ENCODE data around the gene CHST8. TPM values are rescaled to one million over a fixed set of nuclear protein-coding genes. Genes with fewer than 3 reads are reported as not detected.

The CHST8 gene
- total RNA-seq, 1 experiment from 2014 or later: not detected

DNA sequence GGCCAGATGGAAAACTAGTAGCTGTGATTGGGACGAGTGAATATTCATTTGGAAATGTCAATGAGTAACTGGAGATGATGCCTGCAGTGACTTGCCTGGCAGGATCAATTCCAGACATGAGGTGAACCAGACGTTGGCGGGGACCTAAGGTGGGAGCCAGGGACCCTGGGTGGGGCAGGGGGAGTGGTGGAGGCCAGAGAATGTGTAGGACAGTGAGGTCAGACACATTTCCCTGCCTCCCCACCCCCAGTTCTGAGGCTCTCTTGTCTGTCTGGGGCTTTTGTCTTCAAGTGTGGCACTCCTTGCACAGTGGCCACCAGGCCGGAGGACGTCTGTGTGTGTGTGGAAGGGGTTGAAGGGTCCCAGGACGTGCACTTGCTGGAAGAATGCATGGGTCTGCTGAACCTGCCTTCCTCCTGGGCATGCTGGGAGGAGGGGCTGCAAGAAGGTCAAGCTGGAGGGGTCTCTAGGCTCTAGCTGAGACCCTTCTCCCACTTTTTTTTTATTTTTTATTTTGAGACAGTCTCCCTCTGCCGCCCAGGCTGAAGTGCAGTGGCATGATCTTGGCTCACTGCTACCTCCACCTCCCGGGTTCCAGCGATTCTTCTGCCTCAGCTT is 51.6 kb downstream of the CHST8 start:
- no peak for DNase-seq (ENCODE audit: low spot score)

DNA sequence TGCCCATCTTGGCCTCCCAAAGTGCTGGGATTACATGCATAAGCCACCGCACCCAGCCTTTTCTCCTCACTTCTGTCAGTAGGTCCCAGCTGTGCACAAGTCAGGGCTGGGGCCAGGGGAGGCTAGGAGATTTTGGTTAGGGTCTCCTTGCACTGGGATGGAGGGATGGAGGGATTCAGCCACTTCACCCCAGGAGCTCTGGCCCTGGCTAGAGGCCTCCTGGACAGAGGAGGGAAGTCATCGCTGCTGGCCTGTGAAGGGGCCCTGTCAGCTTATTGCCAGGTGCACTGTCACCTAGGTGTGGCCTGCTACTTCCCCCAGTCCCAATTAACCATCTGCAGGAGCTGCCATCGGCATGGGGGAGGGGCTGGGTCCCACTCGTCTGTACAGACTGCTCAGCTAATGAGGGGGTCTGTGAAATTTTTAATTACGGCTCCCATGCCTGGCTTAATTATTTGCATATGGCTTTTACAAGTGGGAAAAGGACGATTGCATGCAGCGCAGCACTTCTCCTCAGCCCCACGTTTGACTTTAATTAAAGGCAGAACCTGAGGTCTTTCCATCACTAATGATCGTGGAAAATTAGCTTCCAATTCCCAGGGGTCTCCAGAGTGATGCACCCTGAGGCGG is 52.4 kb downstream of the CHST8 start:
- no peak for DNase-seq (ENCODE audit: low spot score)

DNA sequence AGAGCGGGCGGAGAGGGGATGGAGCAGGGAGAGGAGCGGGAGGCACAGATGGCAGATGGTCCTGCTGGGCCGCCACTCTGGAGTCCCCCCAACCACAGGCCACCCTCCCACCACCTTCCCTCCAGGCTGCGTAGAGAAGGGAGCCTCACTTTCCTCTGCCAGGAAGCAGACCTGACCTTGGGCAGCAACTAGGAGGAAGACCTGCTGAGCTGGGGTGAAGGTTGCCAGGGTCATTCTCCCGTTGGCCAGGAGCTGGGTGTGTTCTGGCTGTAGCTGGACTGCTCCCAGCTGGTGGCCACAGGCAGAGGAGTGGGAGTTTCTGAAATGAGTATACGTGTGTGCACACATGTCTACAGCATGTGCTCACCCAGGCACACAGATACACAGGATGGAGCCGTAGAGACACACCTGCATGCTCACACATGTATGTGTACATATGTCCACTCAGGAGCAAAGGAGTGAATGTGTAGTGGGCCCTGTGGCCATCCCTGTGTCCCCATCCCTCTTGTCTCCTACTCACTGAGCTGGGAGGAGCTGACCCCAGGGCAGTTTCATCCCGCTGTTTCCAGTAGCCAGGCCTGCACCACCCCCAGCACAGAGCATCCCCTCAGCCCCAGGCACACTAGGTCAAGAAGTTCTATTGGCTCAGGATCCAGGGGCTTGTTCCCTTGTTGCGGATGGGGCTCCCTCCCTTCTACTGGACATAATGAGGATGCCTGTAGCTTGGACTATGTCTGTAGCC is 53.0 kb downstream of the CHST8 start:
- DNase-seq (ENCODE audit: low spot score): no peak

DNA sequence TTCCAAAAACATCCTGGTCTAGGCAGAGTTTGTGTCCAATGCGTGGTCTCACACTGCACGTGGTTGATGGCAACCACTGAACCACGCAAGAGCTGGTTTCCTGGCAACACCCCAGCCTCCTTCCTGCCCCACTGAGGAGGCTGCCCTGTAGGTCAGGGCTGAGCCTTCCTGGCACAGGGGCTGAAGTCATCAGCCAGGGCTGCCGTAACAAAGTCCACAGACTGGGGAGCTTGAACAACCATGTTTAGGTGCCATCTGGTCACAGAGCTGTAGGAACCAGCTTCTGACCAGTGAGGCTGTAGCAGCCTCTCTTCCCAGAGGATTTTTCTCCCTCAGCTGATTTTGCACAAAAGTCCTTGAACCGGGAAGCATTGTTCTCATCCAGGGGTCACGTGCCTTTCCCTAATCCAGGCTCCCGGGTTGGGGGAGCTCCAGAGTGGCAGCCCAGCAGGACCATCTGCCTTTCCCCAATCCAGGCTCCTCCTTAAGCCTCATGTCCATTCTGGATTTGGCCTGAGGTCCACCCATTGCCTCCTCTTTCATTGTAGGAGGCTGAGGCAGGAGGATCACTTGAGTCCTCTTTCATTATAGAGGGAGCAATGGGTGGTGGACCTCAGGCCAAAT is 53.9 kb downstream of the CHST8 start:
- DNase-seq (ENCODE audit: low spot score): no peak

DNA sequence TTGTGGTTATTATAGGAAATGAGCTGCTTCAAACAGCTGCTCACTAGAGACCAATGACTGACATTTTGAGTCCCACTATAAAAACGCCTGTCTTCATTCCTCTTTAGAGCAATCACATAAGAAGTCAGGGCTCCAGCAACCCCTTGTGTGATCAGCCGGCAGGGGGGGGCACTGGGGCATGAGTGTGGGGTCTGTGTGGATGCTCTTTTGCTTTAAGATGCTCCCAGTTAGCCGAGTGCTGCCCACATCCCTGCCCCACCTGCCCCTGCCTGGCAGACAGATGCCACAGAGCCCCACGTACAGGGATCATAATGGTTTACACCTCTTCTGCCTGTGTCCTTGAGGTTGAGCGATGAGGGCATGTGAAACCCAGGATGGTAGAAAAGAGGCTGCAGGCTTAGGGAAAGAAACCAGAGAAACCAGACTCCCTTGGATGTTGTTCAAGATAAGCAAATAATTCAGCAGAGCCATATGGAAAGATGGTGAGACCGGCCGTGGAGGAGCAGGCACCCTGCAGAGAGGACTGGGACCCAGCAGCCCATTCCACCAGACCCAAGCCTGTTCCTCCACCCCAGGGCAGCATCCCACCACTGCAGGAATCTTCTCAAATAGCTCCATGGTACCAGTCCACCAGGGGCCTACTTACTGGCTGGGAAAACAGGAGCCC is 55.4 kb downstream of the CHST8 start:
- no peak for DNase-seq (ENCODE audit: low spot score)

DNA sequence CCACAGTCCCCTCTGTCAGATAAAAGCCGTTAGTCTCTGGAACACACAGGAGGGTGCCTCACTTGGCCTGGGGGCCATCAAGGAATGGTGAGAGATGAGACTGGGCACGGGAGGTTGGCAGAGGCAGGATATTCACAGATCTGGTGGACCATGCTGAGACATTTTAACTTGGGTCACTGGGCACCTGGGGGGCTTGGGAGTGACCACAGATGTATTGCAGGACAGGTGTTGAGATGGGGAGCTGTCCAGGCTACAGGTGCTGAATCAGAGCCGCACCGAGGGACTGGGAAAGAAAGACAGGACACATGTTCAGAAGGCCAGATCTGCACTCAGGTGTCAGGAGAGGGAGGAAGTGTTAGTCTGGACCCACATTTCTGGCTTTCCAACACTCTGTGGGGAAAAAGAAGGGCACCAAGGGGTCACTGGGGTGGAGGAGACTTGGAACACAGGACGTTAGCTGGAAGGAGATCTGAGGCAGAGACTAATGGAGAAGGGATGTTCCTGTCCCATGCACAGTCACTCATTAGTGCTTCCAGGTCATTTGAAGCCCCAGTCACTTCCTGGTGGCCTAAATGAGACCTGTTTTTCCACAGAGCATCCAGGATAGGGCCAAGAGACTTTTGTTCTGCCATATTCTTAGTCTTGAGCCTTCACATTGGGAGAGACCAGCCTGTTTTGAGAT is 56.1 kb downstream of the CHST8 start:
- DNase-seq (ENCODE audit: low spot score): peak; percentile 27

DNA sequence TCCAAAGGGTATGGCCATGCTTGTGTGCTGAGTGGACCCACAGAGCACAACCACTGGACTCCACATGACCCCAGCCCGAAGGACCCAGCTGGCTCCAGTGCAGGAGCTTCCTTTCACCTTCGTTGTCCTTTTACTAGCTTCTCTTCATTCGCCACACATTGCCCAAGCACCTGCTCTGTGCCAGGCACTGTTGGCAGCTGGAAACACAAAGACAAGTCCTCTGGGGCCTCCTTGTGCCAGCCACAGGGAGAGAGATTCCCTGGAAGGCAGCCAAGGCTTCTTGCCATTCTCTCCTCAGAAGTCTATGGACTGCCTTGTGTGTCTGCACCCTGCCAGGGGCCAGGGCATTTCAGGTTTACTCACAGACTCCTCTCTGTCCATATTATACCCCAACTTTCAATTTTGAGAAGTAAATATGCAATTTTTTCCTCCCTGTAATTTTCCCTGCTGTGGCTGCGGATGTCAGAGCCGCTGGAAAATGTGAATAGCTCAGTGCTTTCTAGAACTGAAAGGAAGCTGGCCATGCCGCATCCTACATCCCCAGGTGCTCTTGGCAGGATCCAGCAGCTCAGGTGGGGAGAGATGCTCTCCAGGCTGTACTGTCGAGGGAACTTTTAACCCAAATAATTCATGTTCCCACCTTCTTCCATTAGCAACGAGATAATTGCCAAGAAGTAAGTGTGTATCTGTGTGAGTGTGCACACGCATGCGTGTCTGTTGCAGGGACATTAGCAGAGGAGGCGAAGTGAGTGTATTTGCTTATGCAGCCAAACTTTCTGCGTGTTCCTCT is 57.2 kb downstream of the CHST8 start:
- DNase-seq (ENCODE audit: low spot score): no peak

DNA sequence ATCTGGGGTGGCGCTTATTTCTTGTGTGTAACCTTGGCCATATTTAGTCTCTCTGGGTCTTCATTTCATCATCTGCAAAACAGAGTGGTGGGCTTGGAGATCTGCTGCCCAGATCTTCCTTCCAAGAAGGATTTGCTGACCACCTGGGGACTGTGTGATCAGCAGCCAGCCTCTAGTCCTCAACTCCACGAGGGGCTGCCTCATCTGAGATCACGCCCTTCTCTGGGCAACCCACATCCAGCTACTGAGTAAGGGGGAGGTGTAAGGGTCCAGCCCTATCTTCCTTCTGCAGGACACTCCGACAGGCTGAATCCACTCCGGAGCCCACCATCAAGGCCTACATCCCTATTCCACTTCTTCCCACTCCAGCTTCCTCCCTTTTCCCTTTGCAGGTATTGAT is 57.9 kb downstream of the CHST8 start:
- DNase-seq (ENCODE audit: low spot score): no peak

DNA sequence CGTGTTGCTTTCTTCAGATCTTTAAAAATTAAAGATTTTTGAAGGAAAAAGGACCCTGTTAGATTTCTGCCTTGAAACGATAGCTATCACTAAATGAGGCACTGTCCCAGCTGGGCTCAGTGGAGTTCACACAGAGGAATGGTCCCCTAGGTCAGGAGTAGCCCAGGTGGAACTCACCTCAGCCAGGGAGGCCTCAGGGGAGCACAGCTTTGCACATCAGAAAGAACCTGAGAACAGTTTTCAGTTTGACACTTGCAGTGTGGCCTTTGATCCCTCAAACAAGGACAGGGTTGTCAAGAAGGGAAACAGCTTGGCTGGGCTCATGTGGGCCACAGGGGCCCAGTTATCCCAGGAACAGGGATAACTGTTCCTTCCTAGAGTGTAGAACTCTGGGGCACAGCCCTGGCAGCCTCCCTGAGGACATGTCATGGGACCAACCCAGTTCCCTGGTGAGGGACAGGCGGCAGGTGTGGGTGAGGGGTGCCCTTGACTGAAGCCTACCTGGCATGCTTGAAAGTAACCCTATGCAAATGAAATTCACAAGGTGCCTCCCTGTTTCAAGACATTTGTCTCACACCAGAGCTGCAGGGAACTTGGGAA is 59.4 kb downstream of the CHST8 start:
- no peak for DNase-seq (ENCODE audit: low spot score)

DNA sequence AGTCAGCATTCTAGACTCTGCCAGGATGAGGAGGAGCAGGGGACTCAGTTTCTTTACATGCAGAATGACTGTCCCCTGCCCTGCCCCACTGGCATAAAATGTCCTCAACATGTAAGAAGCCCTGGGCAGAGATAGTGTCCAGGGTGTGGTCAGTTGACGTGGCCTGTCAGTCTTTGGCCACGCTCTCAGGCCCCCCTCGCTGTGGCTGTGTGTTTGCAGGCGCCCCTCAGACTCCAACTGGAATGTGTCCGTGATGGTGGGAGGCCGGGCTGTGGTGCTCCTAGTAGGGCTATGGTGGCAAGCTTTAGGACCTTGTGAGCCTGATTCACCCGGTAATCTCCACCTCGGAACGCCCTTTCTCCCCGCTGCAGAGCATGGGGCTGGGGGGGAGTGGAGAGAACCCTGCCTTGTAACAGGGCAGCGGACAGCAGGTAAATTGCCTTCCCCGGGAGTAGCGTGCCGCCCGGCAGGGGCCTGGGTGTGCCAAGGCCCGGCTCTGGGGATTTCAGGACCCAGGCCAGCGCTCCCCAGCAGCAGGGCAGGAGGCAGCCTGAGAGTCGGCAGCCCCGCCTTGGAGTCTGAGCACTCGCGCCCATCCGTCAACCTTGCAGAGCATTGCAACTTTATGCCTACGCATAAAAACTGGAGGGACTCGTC is 62.3 kb downstream of the CHST8 start:
- DNase-seq (ENCODE audit: low spot score): peak; percentile 26

DNA sequence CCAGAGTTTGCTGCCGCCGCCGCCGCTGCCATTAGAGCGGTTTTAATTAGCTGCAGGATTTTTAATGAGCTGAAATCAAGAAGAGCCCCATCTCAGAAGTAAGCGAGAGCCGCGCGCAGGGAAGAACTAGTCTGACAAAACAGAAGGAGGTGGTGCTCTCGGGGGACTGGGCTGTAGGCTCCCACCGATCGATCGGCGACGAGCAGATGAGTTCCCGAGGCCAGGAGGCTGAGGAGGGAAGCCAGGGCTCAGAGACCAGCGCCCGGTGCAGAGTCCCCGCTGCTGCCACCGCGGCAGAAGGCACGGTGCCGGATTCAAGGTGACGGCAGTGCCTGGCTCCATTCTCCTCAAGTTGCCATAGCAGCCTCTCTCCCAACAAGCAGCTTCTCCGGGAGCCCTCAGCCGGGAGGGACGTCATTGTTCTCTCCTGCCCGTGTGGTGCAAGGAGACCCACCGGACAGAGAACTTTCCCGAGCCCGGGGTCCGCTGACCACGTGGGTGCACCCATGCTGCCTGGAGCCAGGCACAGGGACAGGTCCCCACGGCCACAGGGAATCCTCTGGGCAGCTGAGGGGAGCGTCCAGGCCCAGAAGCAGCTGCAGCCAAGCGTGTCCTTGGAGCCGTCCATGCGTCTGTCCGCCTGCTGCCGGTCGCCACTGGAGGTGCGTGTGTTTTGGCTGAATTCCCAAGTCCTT is 62.9 kb downstream of the CHST8 start:
- DNase-seq (ENCODE audit: low spot score): no peak

DNA sequence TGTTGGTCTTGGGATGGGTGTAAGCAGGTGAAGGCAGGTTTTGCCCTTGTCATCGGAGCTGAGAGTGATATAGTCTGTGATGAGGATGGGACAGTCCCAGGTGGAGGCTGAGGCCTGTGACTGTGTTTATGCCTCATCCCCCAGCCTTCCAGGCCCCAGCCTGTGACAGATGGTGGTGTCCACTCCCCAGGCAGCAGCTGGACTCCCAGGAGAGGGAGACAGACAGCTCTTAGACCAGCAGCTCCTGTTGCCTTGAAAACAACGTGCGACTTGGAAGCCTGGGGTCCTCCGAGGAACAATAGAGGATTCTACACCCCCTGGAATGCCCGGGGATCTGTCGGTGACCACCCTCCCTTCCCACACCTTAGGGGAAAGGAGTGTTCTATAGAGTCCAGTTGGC is 63.8 kb downstream of the CHST8 start:
- no peak for DNase-seq (ENCODE audit: low spot score)

DNA sequence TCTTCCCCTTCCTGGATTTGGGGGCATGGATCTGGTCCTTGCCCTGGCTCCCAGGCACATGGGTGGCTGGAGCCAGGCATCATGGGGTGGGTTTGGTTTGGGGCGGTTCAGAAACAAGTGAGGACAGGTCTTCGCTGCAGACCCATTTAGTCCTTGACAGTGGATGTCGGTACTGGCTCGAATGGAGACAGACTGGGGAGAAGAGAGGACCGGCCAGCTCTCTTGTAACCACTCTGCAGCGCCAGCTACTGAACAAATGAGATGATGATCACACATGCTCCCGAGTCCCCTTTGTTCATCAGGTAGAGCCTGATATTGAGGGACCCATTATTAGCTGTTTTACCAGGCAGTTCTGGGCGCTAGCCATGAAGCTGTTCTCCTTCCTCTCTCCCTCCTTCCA is 64.5 kb downstream of the CHST8 start:
- peak; percentile 7 for DNase-seq (ENCODE audit: low spot score)

DNA sequence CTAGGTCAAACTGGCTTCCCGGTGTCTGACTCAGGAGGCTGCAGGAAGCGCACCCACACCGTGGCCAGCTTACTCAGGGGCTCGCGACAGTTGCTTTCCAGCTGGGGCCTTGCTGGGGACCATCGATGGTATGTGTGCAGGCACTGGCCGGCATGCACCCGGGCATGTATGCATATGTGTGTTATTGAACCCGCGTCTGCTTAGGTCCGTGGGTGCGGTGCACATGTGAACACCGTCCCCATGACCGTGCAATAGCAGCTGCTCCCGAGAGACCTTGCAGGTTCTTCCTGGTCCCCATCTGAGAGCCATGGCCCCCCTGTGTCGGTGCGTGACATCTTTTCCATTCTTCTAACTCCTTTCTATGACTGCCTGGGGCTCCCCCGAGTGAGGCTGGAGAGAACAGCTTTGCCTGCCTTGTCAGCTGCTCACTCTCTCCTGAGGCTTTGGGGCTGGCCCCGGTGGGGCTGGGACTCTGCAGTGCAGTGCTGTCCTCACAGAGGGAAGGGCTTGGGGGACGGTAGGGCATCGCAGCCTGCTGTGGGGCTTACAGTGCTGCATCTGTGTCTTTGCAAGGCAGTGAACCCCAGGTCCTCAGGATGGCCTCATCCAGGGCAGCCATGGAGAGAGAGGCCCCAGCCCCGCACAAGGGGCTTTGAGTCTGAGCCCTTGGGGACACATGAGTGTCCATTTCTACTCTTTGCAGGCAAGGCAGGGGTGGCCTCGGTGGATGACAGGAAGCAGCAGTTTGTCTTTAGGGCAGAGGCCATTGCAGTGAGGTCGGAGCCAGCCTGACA is 65.1 kb downstream of the CHST8 start:
- DNase-seq (ENCODE audit: low spot score): no peak

DNA sequence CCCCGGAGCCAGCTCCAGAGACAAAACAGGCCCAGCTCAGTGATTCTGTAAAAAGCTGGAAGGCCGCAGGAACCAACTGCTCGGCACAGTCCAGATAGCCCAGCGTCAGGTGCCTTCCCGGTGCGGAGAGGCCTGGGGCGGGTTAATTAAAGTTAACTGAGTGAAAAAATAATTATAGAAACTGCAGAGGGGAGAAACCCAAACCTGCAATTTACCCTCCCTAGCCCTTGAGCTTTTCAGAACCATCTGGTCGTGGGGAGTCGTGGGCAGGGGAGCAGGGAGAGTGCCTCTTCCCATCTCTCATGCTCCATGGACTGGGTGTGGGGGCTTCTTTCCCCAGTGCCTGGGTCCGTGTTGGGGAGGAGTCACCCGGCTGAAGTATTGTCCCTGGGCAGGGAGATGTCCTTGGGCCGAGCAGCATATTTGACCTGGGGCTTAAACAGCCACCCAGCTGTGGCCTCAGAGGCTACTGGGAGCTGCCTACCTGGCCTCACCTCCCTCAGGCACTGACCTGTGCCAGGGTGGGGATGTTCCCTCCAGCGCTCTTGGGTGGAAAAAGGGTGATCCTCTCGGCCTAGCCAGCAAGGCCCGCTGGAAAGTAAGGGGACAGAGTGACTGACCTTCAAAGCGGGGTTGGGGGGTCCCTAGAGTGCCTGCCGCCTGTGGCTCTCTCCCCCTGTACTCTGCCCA is 65.9 kb downstream of the CHST8 start:
- no peak for DNase-seq (ENCODE audit: low spot score)

DNA sequence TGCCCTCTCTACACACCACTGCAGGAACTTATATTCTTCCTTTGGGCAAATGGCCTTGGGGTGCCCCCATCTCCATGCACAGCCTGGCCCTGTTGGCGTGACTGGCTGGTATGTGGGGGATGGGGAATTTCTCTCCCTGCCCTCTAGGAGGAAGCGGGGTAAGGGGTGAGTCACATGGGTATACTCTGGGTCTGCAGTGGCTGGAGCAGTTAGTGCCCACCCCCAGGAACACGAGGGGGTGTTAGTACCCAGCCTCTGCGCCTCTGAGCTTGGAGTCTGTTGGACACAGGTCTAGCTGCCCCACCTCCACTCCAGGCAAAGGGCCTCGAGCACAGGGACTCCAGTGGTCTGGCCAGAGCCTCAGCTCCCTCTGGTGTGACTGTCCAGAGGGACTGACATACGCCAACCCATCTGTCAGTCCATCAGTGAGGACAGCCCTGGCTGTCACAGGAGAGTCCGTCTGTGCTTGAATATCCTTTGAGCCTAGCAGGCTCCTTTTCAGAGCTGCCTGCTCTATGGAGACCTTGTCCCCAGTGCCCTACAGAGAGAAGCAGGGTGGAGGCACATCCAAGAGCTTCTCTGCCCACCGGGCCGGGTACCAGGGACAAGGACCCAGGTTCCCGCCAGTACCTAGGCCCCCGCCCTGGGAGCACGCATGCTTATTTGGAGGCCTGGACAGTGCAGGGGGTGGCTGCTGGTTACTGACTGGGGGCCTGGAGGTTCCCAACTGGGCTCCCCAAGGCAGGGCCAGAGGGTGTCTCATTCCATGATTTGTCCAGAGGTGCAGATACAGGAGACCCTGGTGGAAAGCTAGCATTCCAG is 66.6 kb downstream of the CHST8 start:
- no peak for DNase-seq (ENCODE audit: low spot score)
